RCC 7860 (cell line): ENCODE measurements around the gene DIP2C.

Experiments used
- DNase-seq: peaks from one replicate; pipeline ENCODE4 v3.0.0-alpha.2; 2015; ENCODE audit warnings: low spot score
- FAIRE-seq: peaks from 2 replicates; lab custom pipeline; 2012; peaks lifted over from hg19 to GRCh38; lab: Jason Lieb, UNC

The DIP2C gene

DNA sequence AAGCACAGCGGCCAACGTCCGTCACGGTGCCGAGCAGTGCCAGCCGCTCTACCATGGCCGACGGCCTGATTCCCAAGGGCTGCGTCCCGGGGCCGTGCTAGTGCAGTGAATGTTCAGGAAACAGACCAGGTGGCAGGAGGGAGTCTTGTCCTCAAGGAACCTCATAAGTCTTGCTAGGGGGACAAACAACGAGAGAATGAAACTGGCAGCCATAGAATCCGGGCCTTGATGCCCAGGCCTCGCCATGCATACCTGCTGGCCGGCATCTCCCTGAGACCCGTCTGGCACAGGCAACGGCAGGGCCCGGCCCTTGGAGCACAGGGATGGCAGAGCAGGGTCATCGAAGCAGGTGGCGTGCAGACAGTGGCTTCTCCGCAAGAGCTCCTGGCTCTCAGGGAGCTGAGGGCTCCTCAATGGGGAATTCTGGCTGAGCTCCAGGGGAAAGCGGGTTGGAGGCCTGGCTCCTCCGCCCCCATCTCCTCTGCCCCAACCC lies 58.8 kb downstream of the DIP2C start:
- no peak for DNase-seq
- no peak for FAIRE-seq

DNA sequence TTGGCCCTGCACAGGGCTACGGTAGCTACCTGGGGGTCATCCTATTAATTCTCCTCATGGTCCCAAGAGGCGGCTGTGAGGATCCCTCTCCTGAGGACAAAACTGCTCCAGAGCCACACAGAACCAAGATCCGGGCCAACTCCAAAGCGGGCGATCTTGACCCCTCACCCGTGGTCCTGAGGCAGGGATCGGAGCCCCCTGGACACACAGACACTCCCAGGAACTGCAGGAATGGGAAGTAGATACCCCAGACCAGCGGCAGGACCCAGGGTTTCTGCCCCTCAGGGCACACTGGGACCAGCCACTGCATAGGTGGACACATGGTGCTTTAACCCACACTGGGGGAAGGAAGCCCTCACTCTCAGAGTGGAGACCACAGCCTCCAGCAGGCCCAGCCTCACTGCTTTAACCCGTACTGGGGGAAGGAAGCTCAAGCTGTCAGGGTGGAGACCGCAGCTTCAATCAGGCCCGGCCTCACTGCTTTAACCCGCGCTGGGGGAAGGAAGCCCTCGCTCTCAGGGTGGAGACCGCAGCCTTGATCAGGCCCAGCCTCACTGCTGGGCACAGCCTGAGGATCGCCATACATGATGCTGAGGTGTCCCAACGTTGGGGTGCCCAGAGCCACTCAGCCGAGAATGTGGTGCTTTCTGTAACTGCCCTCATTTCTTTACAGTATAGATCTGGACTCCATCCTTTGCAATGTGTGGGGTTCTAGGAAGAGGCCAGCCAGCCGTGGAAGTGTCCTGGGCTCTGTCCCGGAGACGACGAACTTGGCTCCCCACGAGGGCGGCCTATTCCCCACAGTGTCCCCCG lies 60.1 kb downstream of the DIP2C start:
- DNase-seq (no peak), FAIRE-seq (no peak)

GRCh38 chr10:628386-629045 lies 61.0 kb downstream of the DIP2C start:
- DNase-seq (no peak), FAIRE-seq (no peak)

DNA sequence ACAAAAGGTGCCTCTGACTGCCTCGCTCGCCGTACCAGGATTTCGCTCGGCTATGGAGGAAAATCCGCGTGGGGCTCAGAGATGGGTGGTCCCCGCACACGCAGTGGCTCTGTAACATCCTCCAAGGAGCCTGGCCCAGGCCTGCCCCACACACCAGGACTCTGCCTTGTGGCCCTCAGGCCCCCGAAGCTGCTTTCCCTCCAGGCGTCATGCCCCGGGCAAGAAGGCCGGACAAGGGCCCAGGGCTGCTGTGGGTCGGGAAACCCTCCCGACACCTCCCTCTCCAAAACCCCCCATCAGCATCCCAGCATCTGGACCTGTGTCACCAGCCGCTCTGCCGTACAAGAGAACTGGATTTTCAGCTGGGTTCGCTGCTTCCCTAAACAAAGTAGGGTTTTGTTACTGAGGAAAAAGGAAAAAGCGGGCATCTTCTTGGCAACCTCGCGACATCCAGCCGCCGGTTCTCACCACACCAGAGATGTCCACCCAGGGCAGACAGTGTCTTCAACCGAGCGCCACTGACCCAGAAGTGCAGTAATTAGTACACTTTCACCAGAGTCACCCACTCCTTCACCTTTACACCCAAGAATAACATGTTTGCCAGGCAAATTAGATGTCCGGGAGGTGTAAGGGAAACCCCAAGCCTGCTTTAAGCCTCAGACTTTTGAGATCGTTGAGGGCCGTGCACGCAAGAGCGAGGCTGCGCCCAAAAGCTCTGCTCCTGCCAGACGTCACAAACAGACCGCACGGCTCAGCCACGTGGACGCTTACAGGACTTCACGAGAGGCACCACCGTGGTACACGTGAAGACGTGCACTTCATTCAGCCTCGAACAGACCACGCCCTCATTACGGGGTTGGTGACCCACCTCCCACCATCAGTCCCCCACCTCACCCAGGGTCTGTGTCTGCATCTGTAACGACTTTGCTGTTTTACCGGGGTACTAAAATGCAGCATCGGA lies 62.2 kb downstream of the DIP2C start:
- DNase-seq (no peak), FAIRE-seq (no peak)

- FAIRE-seq, result no peak
- no peak for DNase-seq
Measured at GRCh38 chr10:625751-626711, 63.4 kb downstream of the DIP2C start.

- peak; percentile 79 for FAIRE-seq
- DNase-seq, result peak; percentile 71
Measured at GRCh38 chr10:625333-625696, 64.2 kb downstream of the DIP2C start.

DNA sequence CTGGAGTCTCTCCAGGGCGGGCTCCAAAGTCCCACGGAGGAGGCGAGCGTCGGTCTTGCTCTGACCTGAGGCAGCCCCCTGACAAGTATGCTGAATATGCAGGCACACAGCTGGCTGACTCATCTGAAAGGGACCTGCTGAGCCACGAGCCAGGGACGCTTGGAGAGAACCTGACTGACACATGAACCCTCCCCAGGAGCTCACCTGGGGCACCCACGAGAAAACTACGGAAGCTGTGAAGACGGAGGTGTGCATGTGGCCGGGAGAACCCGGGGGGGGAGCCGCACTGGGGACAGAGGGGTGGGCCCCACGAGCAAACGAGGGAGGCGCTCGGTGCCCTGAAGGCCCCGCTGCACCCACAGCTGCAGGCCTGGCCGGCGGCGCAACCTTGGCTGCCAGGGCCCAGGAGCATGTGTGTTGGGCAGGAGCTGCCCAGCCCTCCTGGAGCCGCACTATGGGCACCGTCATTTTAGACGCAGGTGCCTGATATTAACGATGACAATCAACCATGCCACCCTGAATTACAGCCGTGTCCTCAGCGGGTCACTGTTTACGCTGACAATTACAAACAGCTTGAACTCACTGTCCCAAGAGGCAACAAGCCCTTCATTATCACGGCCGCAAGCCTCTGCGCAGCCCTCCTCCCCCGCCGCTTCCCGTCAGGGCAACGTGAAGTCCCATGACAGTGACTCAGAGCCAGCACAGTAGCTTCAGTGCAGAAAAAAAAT lies 64.7 kb downstream of the DIP2C start:
- peak; percentile 49 for FAIRE-seq

DNA sequence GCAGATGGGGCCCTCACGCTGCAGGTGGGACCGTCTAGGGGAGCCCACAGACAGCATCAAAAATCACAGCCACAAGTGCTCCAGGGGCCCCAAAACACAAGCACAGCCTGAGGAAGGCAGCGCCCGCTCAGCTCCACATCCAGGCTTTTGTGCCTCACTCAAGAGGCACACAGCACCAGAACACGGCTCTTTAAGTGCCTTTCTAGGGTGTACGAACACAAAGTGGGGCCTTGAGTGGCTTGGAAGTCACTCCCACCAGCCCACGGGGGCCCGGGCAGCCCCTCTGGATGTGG lies 65.2 kb downstream of the DIP2C start:
- no peak for FAIRE-seq
- DNase-seq, result no peak

More for the DNA sequence above, 64.7 kb downstream of the DIP2C start:
- DNase-seq, result peak; percentile 80

GRCh38 chr10:623477-624311 lies 65.8 kb downstream of the DIP2C start:
- FAIRE-seq (peak; percentile 11), DNase-seq (no peak)

DNA sequence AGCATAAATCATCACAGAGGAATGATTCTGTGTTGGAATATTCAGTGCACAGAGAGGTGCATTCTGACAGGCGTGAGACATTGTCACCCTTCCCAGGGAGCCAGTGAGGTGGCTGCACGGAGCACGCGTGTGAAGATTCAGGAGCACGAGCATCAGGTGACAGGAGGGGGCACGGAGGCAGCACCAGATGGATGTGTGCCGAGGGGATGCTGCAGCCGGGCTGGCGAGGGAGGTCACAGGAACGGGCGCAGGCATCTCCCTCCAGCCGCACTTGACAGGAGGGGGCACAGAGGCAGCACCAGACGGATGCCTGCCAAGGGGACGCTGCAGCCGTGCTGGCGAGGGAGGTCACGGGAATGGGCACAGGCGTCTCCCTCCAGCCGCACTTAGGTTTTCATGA lies 66.5 kb downstream of the DIP2C start:
- FAIRE-seq, result no peak

DNA sequence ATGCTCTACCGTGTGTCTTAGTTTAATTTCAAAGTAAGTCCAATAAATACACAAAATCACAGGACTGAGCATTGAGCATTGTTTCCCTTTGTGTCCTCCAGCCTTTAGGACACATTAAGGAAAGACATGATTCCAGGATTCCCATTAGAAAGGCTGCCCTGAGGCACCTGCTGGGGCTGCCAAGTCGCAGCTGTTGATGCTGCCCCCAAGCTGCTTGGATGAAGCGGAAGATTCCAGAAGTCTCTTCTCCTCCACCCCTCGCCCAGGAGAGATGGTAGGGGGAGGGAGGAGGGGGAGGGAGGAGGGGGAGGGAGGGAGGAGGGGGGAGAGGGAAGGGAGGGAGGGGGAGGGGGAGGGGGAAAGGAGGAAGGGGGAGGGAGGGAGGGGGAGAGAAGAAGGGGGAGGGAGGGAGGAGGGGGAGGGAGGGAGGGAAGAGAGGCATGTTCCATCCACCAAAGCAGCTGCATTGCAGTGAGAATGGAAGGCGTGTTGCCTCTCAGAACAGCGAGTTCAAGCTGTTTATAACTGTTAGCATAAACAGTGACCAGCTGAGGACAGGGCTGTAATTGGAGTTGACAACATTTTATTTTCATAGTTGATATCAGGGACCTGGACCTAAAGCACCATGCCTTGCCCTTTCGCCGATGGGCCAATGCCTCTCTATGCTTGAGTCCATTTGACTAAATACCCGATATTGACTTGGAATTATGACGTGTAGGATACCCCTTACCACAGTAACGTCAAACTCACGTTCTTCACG lies 67.3 kb downstream of the DIP2C start:
- DNase-seq (no peak), FAIRE-seq (no peak)

More for the DNA sequence above, 66.5 kb downstream of the DIP2C start:
- DNase-seq, result no peak

DNA sequence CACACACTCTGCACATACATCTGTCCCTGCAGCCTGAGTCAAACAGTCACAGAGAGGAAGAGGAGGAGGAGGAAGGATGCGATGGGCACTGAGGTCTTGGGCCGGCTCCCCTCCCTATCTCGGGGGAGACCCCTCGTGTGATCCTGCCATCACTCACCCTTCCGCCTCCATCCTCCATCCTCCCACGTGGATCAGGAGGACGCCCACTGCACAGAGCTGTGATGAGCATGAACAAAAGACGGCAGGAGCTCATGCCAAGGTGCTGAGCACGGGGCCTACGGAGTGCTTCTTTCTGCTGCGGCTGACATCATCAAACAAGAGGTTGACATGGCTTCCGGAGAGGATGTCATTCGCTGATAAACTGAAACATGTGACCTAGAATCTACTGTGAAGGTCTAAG lies 68.0 kb downstream of the DIP2C start:
- FAIRE-seq, result no peak

DNA sequence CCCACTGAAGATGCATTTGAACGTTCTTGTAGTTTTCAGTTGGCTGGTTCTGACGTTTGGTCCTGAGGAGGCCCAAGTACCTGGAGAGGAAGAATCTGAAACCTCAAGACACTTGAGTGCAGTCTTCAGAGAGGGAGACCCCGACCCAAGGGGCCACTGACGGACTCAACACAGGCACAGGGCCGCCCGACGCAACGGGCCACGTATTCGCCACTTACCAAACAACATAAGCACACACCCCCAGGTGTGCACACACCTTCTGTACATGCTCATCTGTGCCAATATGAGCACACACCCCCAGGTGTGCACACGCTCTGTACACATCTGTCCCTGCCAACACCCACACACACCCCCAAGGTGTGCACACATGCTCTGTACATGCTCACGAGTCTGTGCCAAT lies 68.5 kb downstream of the DIP2C start:
- no peak for DNase-seq
- FAIRE-seq, result no peak

More for the DNA sequence above, 68.0 kb downstream of the DIP2C start:
- no peak for DNase-seq

- DNase-seq (no peak), FAIRE-seq (no peak)
Measured at GRCh38 chr10:620417-620816, 69.1 kb downstream of the DIP2C start.

DNA sequence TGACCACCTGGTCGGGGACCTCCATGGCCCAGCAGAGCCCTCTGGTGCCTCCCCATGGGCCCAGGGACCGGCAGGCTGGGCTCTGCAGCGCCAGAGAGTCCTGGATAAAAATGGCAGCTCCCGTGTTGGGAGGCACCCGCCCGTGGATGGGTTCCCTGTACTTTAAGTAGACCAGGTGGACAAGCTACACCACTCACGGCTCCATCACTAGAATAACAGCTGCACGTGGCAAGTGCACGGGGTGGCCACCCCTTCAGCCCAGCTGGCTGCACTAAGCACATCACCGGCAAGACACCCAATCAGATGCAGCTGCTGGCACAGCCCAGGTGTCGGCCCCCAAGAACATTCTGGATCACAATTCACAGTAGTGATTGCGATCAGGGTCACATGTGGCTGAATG lies 69.8 kb downstream of the DIP2C start:
- no peak for FAIRE-seq
- no peak for DNase-seq

DNA sequence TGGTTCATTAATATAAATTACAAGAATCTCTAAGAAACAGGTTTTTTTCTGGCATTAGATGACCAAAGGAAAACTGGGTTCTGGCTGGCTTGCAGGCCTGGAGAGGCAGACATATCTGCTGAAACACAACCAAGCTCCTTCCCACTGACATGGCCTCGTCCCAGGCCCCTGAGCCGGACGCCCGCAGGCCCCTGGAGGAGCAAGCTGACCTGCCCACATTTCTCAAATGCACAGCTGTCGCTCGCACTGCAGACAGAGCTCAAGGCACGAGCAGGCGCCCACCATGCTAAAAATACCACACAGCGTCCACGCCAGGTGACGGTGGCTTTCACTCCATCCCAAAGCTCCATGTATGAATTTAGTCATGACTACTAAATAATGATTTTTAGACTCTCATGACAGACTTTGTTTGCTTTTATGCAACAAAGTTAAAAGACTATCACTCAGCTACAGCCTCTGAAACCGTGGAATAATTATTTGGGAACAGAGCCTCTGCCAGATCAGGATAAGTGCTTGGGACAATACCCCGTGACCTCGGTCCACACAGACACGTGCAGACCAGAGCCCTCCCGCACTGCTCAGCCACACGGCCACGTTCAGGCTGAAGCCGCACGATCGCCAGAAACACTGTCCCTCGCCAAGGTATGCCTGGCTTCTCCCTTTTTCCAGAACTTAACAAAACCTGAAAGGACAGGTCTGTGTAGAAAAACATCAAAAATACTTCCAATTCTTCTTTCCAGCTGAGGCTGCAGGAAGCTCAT lies 71.1 kb downstream of the DIP2C start:
- no peak for FAIRE-seq

DNA sequence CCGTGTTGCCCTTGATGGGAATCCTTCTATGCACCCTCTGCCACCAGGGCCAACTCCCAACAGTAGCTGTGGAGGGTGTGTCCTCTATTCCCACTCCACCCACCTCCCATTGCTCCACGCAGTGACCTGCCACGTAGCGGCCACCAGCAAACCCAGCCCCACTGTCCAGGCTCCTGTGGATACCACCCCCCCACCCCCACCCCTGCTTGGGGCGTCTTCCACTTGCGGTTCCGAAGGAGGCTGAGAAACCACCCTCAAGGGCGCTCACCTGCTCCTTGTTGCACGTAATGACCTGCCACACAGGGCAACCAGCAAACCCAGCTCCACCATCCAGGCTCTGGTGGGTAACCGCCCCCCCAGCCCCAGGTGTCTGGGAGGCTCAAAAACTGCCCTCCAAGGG lies 72.0 kb downstream of the DIP2C start:
- FAIRE-seq (no peak), DNase-seq (no peak)

More for the DNA sequence above, 71.1 kb downstream of the DIP2C start:
- DNase-seq, result no peak
